Measurements from ENCODE around the gene P2RY13. TPM values are rescaled to one million over a fixed set of nuclear protein-coding genes. Genes with fewer than 3 reads are reported as not detected.
A peak's percentile ranks its signal among the peaks of the same experiment; 100 is the strongest.

The P2RY13 gene
- total RNA-seq, 2 donors from 2014 or later = not detected

- no peak for TF ChIP-seq CTCF (conservative IDR thresholded peaks at IDR 0.05)
Measured at GRCh38 chr3:151328298-151328995, 902 bp downstream of the P2RY13 start.

GRCh38 chr3:151327571-151328198, 1.7 kb downstream of the P2RY13 start:
- Histone ChIP-seq H3K27ac (ENCODE audit: low read depth, low read length) (no peak overlapping the region), H3K27me3 (ENCODE audit: control insufficient read depth, insufficient read depth, low read length, poor library complexity, severe bottlenecking) (no peaks in the 10 kb centered on the region), H3K9ac (ENCODE audit: extremely low read depth, low read length, poor library complexity, severe bottlenecking) (no peak overlapping the region), H3K36me3 (ENCODE audit: control insufficient read depth, insufficient read depth, low read length) (no peaks in the 10 kb centered on the region), H3K9me3 (ENCODE audit: control insufficient read depth, low read length) (no peaks in the 10 kb centered on the region), H3K4me1 (ENCODE audit: control insufficient read depth, insufficient read depth, low read length) (no peaks in the 10 kb centered on the region), H3K4me3 (ENCODE audit: low read length) (no peak overlapping the region)
- DNase-seq = no peak
- peak; percentile 87 for TF ChIP-seq CTCF (conservative IDR thresholded peaks at IDR 0.05)
- Mint-ChIP-seq H3K4me1 (no peaks in the 10 kb centered on the region), H3K27me3 (ENCODE audit: insufficient read depth) (no peaks in the 10 kb centered on the region), H3K27ac (no peak overlapping the region), H3K36me3 (ENCODE audit: low read depth) (no peaks in the 10 kb centered on the region), H3K4me3 (no peak overlapping the region), H3K9me3 (no peaks in the 10 kb centered on the region)
- 60 to 65% methylated on average over 1 to 2 of the region's 3 CpGs for WGBS, 2 experiments (ENCODE audit: insufficient coverage in 1 of 2, insufficient read length in 1 of 2)

More at GRCh38 chr3:151328298-151328995, 902 bp downstream of the P2RY13 start:
- H3K9me3 Mint-ChIP-seq = no peaks in the 10 kb centered on the region
- H3K4me1 Mint-ChIP-seq = no peaks in the 10 kb centered on the region
- H3K4me3 Mint-ChIP-seq = no peak overlapping the region
- Histone ChIP-seq H3K27me3 (ENCODE audit: control insufficient read depth, insufficient read depth, low read length, poor library complexity, severe bottlenecking) (no peaks in the 10 kb centered on the region), H3K9me3 (ENCODE audit: control insufficient read depth, low read length) (no peaks in the 10 kb centered on the region), H3K4me3 (ENCODE audit: low read length) (no peak overlapping the region), H3K9ac (ENCODE audit: extremely low read depth, low read length, poor library complexity, severe bottlenecking) (no peak overlapping the region), H3K27ac (ENCODE audit: low read depth, low read length) (no peak overlapping the region), H3K4me1 (ENCODE audit: control insufficient read depth, insufficient read depth, low read length) (no peaks in the 10 kb centered on the region), H3K36me3 (ENCODE audit: control insufficient read depth, insufficient read depth, low read length) (no peaks in the 10 kb centered on the region)
- H3K27ac Mint-ChIP-seq = no peak overlapping the region
- no peaks in the 10 kb centered on the region for H3K27me3 Mint-ChIP-seq (ENCODE audit: insufficient read depth)
- H3K36me3 Mint-ChIP-seq (ENCODE audit: low read depth) = no peaks in the 10 kb centered on the region
- 85 to 97% methylated on average over 8 to 10 of the region's 10 CpGs for WGBS, 2 experiments (ENCODE audit: insufficient coverage in 1 of 2, insufficient read length in 1 of 2)
- no peak for DNase-seq

GRCh38 chr3:151322511-151322910, 6.8 kb downstream of the P2RY13 start:
- H3K27me3 ChIP-seq (ENCODE audit: control insufficient read depth, insufficient read depth, low read length, poor library complexity, severe bottlenecking) = no peaks in the 10 kb centered on the region
- WGBS, 2 experiments (ENCODE audit: insufficient coverage in 1 of 2, insufficient read length in 1 of 2) = 100% methylated on average over 1 of the region's 1 CpG; no CpG with 5 or more reads in 1 of the 2 experiments
- H3K36me3 ChIP-seq (ENCODE audit: control insufficient read depth, insufficient read depth, low read length) = no peaks in the 10 kb centered on the region
- no peak overlapping the region for H3K4me3 Mint-ChIP-seq
- H3K4me1 Mint-ChIP-seq = peaks cover 9% of the 10 kb centered on the region
- no peaks in the 10 kb centered on the region for H3K9me3 Mint-ChIP-seq
- H3K4me3 ChIP-seq (ENCODE audit: low read length) = no peak overlapping the region
- H3K9ac ChIP-seq (ENCODE audit: extremely low read depth, low read length, poor library complexity, severe bottlenecking) = no peak overlapping the region
- no peaks in the 10 kb centered on the region for H3K36me3 Mint-ChIP-seq (ENCODE audit: low read depth)
- no peak overlapping the region for H3K27ac ChIP-seq (ENCODE audit: low read depth, low read length)
- DNase-seq = no peak
- no peak overlapping the region for H3K27ac Mint-ChIP-seq
- TF ChIP-seq CTCF (conservative IDR thresholded peaks at IDR 0.05) = no peak
- H3K9me3 ChIP-seq (ENCODE audit: control insufficient read depth, low read length) = no peaks in the 10 kb centered on the region
- H3K4me1 ChIP-seq (ENCODE audit: control insufficient read depth, insufficient read depth, low read length) = no peaks in the 10 kb centered on the region
- no peaks in the 10 kb centered on the region for H3K27me3 Mint-ChIP-seq (ENCODE audit: insufficient read depth)

Data from endodermal cell (in vitro differentiated cells).